GM12891 (cell line): ENCODE results near the gene MAPT.

Experiments used
- POLR2A ChIP-seq: IDR thresholded peaks from 2 replicates; pipeline ENCODE4 v1.6.1; 2011; ENCODE audit warnings: low read depth, low read length, control low read depth
- POLR2AphosphoS5 ChIP-seq: IDR thresholded peaks from 2 replicates; pipeline ENCODE4 v1.6.1; 2011; ENCODE audit warnings: low read depth, low read length, control low read depth
- POU2F2 ChIP-seq: IDR thresholded peaks from 2 replicates; pipeline ENCODE4 v1.6.1; 2011; ENCODE audit warnings: low read depth, mild to moderate bottlenecking, control low read depth, low read length, moderate library complexity
- SPI1 ChIP-seq: IDR thresholded peaks from 2 replicates; pipeline ENCODE4 v1.6.1; 2011; ENCODE audit warnings: low read depth, low read length, control low read depth
- TAF1 ChIP-seq: IDR thresholded peaks from 2 replicates; pipeline ENCODE4 v1.6.1; 2011; ENCODE audit warnings: low read depth, low read length, control low read depth

GRCh38 chr17:45971698-45972141 is 77.4 kb downstream of the MAPT start:
- TF ChIP-seq TAF1 (no peak), POLR2AphosphoS5 (no peak), POLR2A (no peak), POU2F2 (no peak), SPI1 (no peak)
